Esophagus squamous epithelium (tissue), 5 donors: Measurements from ENCODE around the gene SHOX. TPM values are rescaled to one million over a fixed set of nuclear protein-coding genes. Genes with fewer than 3 reads are reported as not detected.

Experiments used
- DNase-seq: peaks from one replicate; lab custom pipeline; 2025; lab: John Stamatoyannopoulos, UW
- H3K27ac ChIP-seq, 4 donors: fragments of 200-600 bp; sonication (generic); one replicate each; pipeline ENCODE4 v1.5.1; 2016 to 2019; ENCODE audit warnings: mild to moderate bottlenecking in 1 of 4
- H3K27me3 ChIP-seq, 4 donors: fragments of 200-600 bp; sonication (generic); 1 replicate in 3 of 4; 2 replicates in 1 of 4; pipeline versions ENCODE4 v1.5.1 to v1.6.0; 2017 to 2021; ENCODE audit warnings: antibody characterized with exemption in 1 of 4
- H3K36me3 ChIP-seq, 3 donors: fragments of 200-600 bp; sonication (generic); one replicate each; pipeline ENCODE4 v1.5.1; 2016 to 2019
- H3K4me1 ChIP-seq, 3 donors: fragments of 200-600 bp; sonication (generic); one replicate each; pipeline ENCODE4 v1.5.1; 2017 to 2019
- H3K4me3 ChIP-seq, 4 donors: fragments of 200-600 bp; sonication (generic); 1 replicate in 3 of 4; 2 replicates in 1 of 4; pipeline ENCODE4 v1.5.1; 2016 to 2019; ENCODE audit warnings: mild to moderate bottlenecking in 2 of 4, moderate library complexity in 1 of 4
- H3K9me3 ChIP-seq, 3 donors: fragments of 200-600 bp; sonication (generic); one replicate each; pipeline ENCODE4 v1.5.1; 2016 to 2019
- CTCF ChIP-seq, 6 experiments: fragments of 450-650 bp in 4 of 6; fragments of 200-600 bp in 2 of 6; sonication (generic) in 2 of 6; IDR thresholded peaks; one replicate each; pipeline ENCODE4 v1.5.1; 2016 to 2019; ENCODE audit warnings: antibody characterized with exemption in 6 of 6, mild to moderate bottlenecking in 4 of 6, moderate library complexity in 4 of 6
- POLR2A ChIP-seq, 4 donors: fragments of 450-650 bp; IDR thresholded peaks; one replicate each; pipeline ENCODE4 v1.6.1; 2017; ENCODE audit warnings: antibody characterized with exemption in 4 of 4, mild to moderate bottlenecking in 4 of 4, moderate library complexity in 3 of 4
- WGBS, 2 donors: methylation state at CpG; one replicate each; pipeline ENCODE4 v1.1.5; 2018; 5-methylcytosine and 5-hydroxymethylcytosine counted together
- intact Hi-C: fragments of 100-400 bp; cut with DNase I; formaldehyde crosslinking; loops from one replicate; pipeline ENCODE4 v1.15.0; 2022
- total RNA-seq, 4 donors: library from RNA; depleted of rRNA; stranded (reverse); fragments of >200 nt; gene quantifications; one replicate each; pipeline ENCODE4 v1.1.0, GENCODE V29; 2016
- donor health status: DM: yes; HTN: yes; CAD: no.

Gene SHOX
- total RNA-seq, 4 donors from 2014 or later, result 0.19 TPM; not detected in 3

- WGBS, 2 donors, result 84 to 89% methylated on average over 18 of the region's 19 CpGs
- TF ChIP-seq POLR2A (IDR thresholded peaks at IDR 0.05) (no peak), CTCF (IDR thresholded peaks at IDR 0.05) (no peak)
- no peaks in the 10 kb centered on the region for H3K27me3 ChIP-seq
- no peak for DNase-seq
- H3K4me1 ChIP-seq, result no peaks in the 10 kb centered on the region
- no peak overlapping the region for H3K4me3 ChIP-seq
- intact Hi-C loops, result no loop called here
- H3K9me3 ChIP-seq, result peaks cover 0 to 31% (median 6%) of the 10 kb centered on the region in 3 donors
- no peaks in the 10 kb centered on the region for H3K36me3 ChIP-seq
- no peak overlapping the region for H3K27ac ChIP-seq
Measured at GRCh38 chrX:694800-695199, 64.2 kb downstream of the SHOX start.

GRCh38 chrX:698206-698605 is 67.6 kb downstream of the SHOX start:
- Histone ChIP-seq H3K4me1 (no peaks in the 10 kb centered on the region), H3K27me3 (no peaks in the 10 kb centered on the region), H3K27ac (no peak overlapping the region), H3K4me3 (no peak overlapping the region), H3K36me3 (no peaks in the 10 kb centered on the region), H3K9me3 (peaks cover 0 to 40% (median 6%) of the 10 kb centered on the region in 3 donors)
- no peak for DNase-seq
- intact Hi-C loops, result no loop called here
- TF ChIP-seq CTCF (IDR thresholded peaks at IDR 0.05), result no peak
- no peak for TF ChIP-seq POLR2A (IDR thresholded peaks at IDR 0.05)
- 63 to 69% methylated on average over 20 of the region's 20 CpGs for WGBS, 2 donors

GRCh38 chrX:700936-701335 is 70.3 kb downstream of the SHOX start:
- Histone ChIP-seq H3K27me3 (no peaks in the 10 kb centered on the region), H3K9me3 (peaks cover 0 to 27% (median 2%) of the 10 kb centered on the region in 3 donors), H3K27ac (no peak overlapping the region), H3K36me3 (no peaks in the 10 kb centered on the region), H3K4me1 (no peaks in the 10 kb centered on the region), H3K4me3 (no peak overlapping the region)
- DNase-seq, result no peak
- intact Hi-C loops, result no loop called here
- whole genome bisulfite sequencing, 2 donors, result 46 to 58% methylated on average over 6 of the region's 6 CpGs
- TF ChIP-seq CTCF (IDR thresholded peaks at IDR 0.05), result no peak
- no peak for TF ChIP-seq POLR2A (IDR thresholded peaks at IDR 0.05)

GRCh38 chrX:701673-702072 is 71.1 kb downstream of the SHOX start:
- TF ChIP-seq CTCF (IDR thresholded peaks at IDR 0.05), result no peak
- no peak for TF ChIP-seq POLR2A (IDR thresholded peaks at IDR 0.05)
- H3K9me3 ChIP-seq, result peaks cover 0 to 31% (median 2%) of the 10 kb centered on the region in 3 donors
- no peak for DNase-seq

GRCh38 chrX:703466-703865 is 72.9 kb downstream of the SHOX start:
- Histone ChIP-seq H3K36me3 (no peaks in the 10 kb centered on the region), H3K4me3 (no peak overlapping the region), H3K9me3 (peaks cover 0 to 31% (median 0%) of the 10 kb centered on the region in 3 donors), H3K27ac (no peak overlapping the region), H3K27me3 (no peaks in the 10 kb centered on the region), H3K4me1 (no peaks in the 10 kb centered on the region)
- no peak for TF ChIP-seq POLR2A (IDR thresholded peaks at IDR 0.05)
- DNase-seq, result no peak
- WGBS, 2 donors, result 47 to 70% methylated on average over 1 to 2 of the region's 2 CpGs
- intact Hi-C loops, result no loop called here

More at GRCh38 chrX:701673-702072, 71.1 kb downstream of the SHOX start:
- Histone ChIP-seq H3K4me1 (no peaks in the 10 kb centered on the region), H3K4me3 (no peak overlapping the region), H3K27me3 (no peaks in the 10 kb centered on the region), H3K27ac (no peak overlapping the region), H3K36me3 (no peaks in the 10 kb centered on the region)
- intact Hi-C loops, result no loop called here
- WGBS, 2 donors, result 76 to 82% methylated on average over 4 to 5 of the region's 5 CpGs

GRCh38 chrX:703866-704265 is 73.3 kb downstream of the SHOX start:
- WGBS, 2 donors, result 67 to 80% methylated on average over 3 of the region's 3 CpGs
- H3K4me1 ChIP-seq, result no peaks in the 10 kb centered on the region
- no peak for DNase-seq

More at GRCh38 chrX:703866-704265, 73.3 kb downstream of the SHOX start:
- Histone ChIP-seq H3K4me3 (no peak overlapping the region), H3K27me3 (no peaks in the 10 kb centered on the region), H3K36me3 (no peaks in the 10 kb centered on the region), H3K27ac (no peak overlapping the region), H3K9me3 (peaks cover 0 to 31% (median 0%) of the 10 kb centered on the region in 3 donors)
- TF ChIP-seq POLR2A (IDR thresholded peaks at IDR 0.05) (no peak), CTCF (IDR thresholded peaks at IDR 0.05) (no peak)
- intact Hi-C loops, result no loop called here
